ENCODE measurements around the gene ADSL. TPM values are rescaled to one million over a fixed set of nuclear protein-coding genes. Genes with fewer than 3 reads are reported as not detected.

ADSL gene
- total RNA-seq, 1 experiment from 2014 or later, result 126 TPM

- H3K9me3 ChIP-seq (ENCODE audit: control insufficient read depth in 1 of 2, insufficient read depth in 1 of 2, low read depth in 1 of 2, low read length in 2 of 2), result no peaks in the 10 kb centered on the region
- no peak for TF ChIP-seq YY1 (IDR thresholded peaks at IDR 0.05; ENCODE audit: extremely low read depth, insufficient replicate concordance, low read depth, low read length)
- no peak for TF ChIP-seq POLR2AphosphoS5 (IDR thresholded peaks at IDR 0.05; ENCODE audit: low read depth, low read length)
- TF ChIP-seq SIN3A (IDR thresholded peaks at IDR 0.05; ENCODE audit: low read depth), result no peak
- TF ChIP-seq POLR2A (IDR thresholded peaks at IDR 0.05; ENCODE audit: borderline replicate concordance, extremely low read depth, insufficient read depth, insufficient read length), result no peak
- TF ChIP-seq RAD21 (IDR thresholded peaks at IDR 0.05; ENCODE audit: low read depth), result no peak
- TF ChIP-seq SRF (IDR thresholded peaks at IDR 0.05; ENCODE audit: low read depth), result no peak
- TF ChIP-seq JUND (IDR thresholded peaks at IDR 0.05), result no peak
- TF ChIP-seq ATF3 (IDR thresholded peaks at IDR 0.05), result no peak
- TF ChIP-seq ELF1 (IDR thresholded peaks at IDR 0.05; ENCODE audit: borderline replicate concordance, low read depth), result no peak
- no peak for TF ChIP-seq EGR1 (IDR thresholded peaks at IDR 0.05; ENCODE audit: low read depth)
- TF ChIP-seq CBX3 (IDR thresholded peaks at IDR 0.05; ENCODE audit: low read depth), result no peak
- TF ChIP-seq TCF7L2 (IDR thresholded peaks at IDR 0.05; ENCODE audit: borderline replicate concordance, extremely low read depth, insufficient read depth, insufficient read length), result no peak
- TF ChIP-seq ZNF274 (IDR thresholded peaks at IDR 0.05; ENCODE audit: low read depth, low read length), result no peak
- TF ChIP-seq EZH2 (IDR thresholded peaks at IDR 0.05), result no peak
- TF ChIP-seq CEBPB (IDR thresholded peaks at IDR 0.05; ENCODE audit: low read depth), result no peak
- no peaks in the 10 kb centered on the region for H4K20me1 ChIP-seq (ENCODE audit: insufficient read depth)
- ChIA-PET POLR2A (no interaction called here), CTCF (no interaction called here), RAD21 (ENCODE audit: low non-redundant PET in 1 of 2, low total read pairs in 2 of 2, uncharacterized antibody in 2 of 2, unreplicated experiment in 2 of 2) (no interaction called here)
- no peaks in the 10 kb centered on the region for H3K27me3 ChIP-seq (ENCODE audit: insufficient read depth, low read length)
- BruUV-seq (replicated peaks), result no TSS peak
- no peak overlapping the region for H3K4me2 ChIP-seq (ENCODE audit: low read length)
- H3K79me2 ChIP-seq (ENCODE audit: insufficient read depth, low read length), result no peaks in the 10 kb centered on the region
- H3K27ac ChIP-seq (ENCODE audit: low read depth, low read length), result no peak overlapping the region
- peaks cover 31 to 35% of the 10 kb centered on the region in 2 experiments for H3K36me3 ChIP-seq (ENCODE audit: control insufficient read depth in 1 of 2, insufficient read depth in 2 of 2, low read length in 2 of 2)
- H3K9ac ChIP-seq (ENCODE audit: low read length), result no peak overlapping the region
- ATAC-seq (no peak), DNase-seq (ENCODE audit: low read depth, low spot score) (no peak)
- no peak overlapping the region for H3K4me3 ChIP-seq (replicated peaks in 1 of 2; ENCODE audit: low read depth in 1 of 2, low read length in 2 of 2)
- no peaks in the 10 kb centered on the region for H3K4me1 ChIP-seq (ENCODE audit: control insufficient read depth in 1 of 2, insufficient read depth in 2 of 2, low read length in 2 of 2)
- no peak overlapping the region for H2AFZ ChIP-seq (ENCODE audit: low read depth, low read length, poor library complexity, severe bottlenecking)
- no peaks in the 10 kb centered on the region for H3K9me2 ChIP-seq (ENCODE audit: insufficient read depth)
- intact Hi-C loops (cut with micrococcal nuclease), result no loop called here
These were observed 34.2 kb upstream of the ADSL start for GRCh38 chr22:40312050-40312449.

Measured in HCT116 (cell line).